ENCODE measurements around the gene TRIO. TPM values are rescaled to one million over a fixed set of nuclear protein-coding genes. Genes with fewer than 3 reads are reported as not detected.

Gene TRIO
- total RNA-seq, 1 experiment from 2014 or later, result 99.8 TPM

GRCh38 chr5:14481349-14481748 is 338.2 kb downstream of the TRIO start:
- Histone ChIP-seq H3K9me3 (ENCODE audit: low read depth, low read length, poor library complexity, severe bottlenecking) (no peaks in the 10 kb centered on the region), H3K27ac (ENCODE audit: low read depth, low read length, poor library complexity, severe bottlenecking) (no peak overlapping the region), H3K4me1 (ENCODE audit: insufficient read depth, low read length, poor library complexity, severe bottlenecking) (no peaks in the 10 kb centered on the region), H3K4me3 (ENCODE audit: low read depth, low read length, poor library complexity, severe bottlenecking) (no peak overlapping the region), H3K27me3 (replicated peaks; ENCODE audit: insufficient read depth, low read depth, low read length, poor library complexity) (no peaks in the 10 kb centered on the region), H3K36me3 (ENCODE audit: insufficient read depth, low read length, poor library complexity, severe bottlenecking) (peaks cover 29% of the 10 kb centered on the region)
- no TSS peak for BruUV-seq (replicated peaks)
- TF ChIP-seq, protein P1, sequence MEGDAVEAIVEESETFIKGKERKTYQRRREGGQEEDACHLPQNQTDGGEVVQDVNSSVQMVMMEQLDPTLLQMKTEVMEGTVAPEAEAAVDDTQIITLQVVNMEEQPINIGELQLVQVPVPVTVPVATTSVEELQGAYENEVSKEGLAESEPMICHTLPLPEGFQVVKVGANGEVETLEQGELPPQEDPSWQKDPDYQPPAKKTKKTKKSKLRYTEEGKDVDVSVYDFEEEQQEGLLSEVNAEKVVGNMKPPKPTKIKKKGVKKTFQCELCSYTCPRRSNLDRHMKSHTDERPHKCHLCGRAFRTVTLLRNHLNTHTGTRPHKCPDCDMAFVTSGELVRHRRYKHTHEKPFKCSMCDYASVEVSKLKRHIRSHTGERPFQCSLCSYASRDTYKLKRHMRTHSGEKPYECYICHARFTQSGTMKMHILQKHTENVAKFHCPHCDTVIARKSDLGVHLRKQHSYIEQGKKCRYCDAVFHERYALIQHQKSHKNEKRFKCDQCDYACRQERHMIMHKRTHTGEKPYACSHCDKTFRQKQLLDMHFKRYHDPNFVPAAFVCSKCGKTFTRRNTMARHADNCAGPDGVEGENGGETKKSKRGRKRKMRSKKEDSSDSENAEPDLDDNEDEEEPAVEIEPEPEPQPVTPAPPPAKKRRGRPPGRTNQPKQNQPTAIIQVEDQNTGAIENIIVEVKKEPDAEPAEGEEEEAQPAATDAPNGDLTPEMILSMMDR (conservative IDR thresholded peaks at IDR 0.05; ENCODE audit: low read depth, low read length), result no peak
- no peak for TF ChIP-seq EZH2 (IDR thresholded peaks at IDR 0.05; ENCODE audit: borderline replicate concordance, low read depth, low read length, poor library complexity, severe bottlenecking)
- intact Hi-C loops (cut with micrococcal nuclease; ENCODE audit: unreplicated experiment), result no loop called here
- ChIA-PET CTCF (no interaction called here), POLR2A (ENCODE audit: low non-redundant PET) (no interaction called here)
- no peak for DNase-seq (ENCODE audit: low spot score)

DNA sequence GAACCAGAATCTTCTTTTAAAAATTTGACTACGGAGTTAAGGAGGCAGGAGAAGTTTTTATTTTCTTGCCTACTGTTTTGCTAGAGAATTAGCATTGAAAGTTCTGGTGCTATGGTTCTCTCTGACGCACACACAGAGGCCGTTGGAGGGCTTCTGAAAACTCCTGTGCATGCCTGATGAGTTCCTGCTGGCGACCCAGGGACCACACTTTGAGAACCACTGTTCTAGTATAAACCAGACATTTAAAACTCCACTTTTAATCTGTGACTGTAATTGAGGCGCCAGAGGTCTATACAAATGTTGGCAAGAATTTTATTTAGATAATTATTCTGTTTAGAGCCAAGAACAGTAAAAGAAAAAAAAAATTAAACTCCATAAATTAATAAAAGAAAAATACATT is 338.9 kb downstream of the TRIO start:
- intact Hi-C loops (cut with micrococcal nuclease; ENCODE audit: unreplicated experiment), result no loop called here
- TF ChIP-seq, protein P1 (conservative IDR thresholded peaks at IDR 0.05; ENCODE audit: low read depth, low read length), result no peak
- ChIA-PET CTCF (no interaction called here), POLR2A (ENCODE audit: low non-redundant PET) (no interaction called here)
- BruUV-seq (replicated peaks), result no TSS peak
- DNase-seq (ENCODE audit: low spot score), result no peak
- Histone ChIP-seq H3K27ac (ENCODE audit: low read depth, low read length, poor library complexity, severe bottlenecking) (no peak overlapping the region), H3K4me3 (ENCODE audit: low read depth, low read length, poor library complexity, severe bottlenecking) (no peak overlapping the region), H3K9me3 (ENCODE audit: low read depth, low read length, poor library complexity, severe bottlenecking) (no peaks in the 10 kb centered on the region), H3K4me1 (ENCODE audit: insufficient read depth, low read length, poor library complexity, severe bottlenecking) (no peaks in the 10 kb centered on the region), H3K36me3 (ENCODE audit: insufficient read depth, low read length, poor library complexity, severe bottlenecking) (peaks cover 28% of the 10 kb centered on the region), H3K27me3 (replicated peaks; ENCODE audit: insufficient read depth, low read depth, low read length, poor library complexity) (no peaks in the 10 kb centered on the region)

GRCh38 chr5:14483504-14484157 is 340.5 kb downstream of the TRIO start:
- DNase-seq (ENCODE audit: low spot score), result no peak
- ChIA-PET CTCF (no interaction called here), POLR2A (ENCODE audit: low non-redundant PET) (no interaction called here)
- no peaks in the 10 kb centered on the region for H3K4me1 ChIP-seq (ENCODE audit: insufficient read depth, low read length, poor library complexity, severe bottlenecking)
- no peak overlapping the region for H3K4me3 ChIP-seq (ENCODE audit: low read depth, low read length, poor library complexity, severe bottlenecking)
- no peak for TF ChIP-seq EZH2 (IDR thresholded peaks at IDR 0.05; ENCODE audit: borderline replicate concordance, low read depth, low read length, poor library complexity, severe bottlenecking)
- TF ChIP-seq, protein P1 (conservative IDR thresholded peaks at IDR 0.05; ENCODE audit: low read depth, low read length), result no peak
- H3K27me3 ChIP-seq (replicated peaks; ENCODE audit: insufficient read depth, low read depth, low read length, poor library complexity), result no peaks in the 10 kb centered on the region
- H3K27ac ChIP-seq (ENCODE audit: low read depth, low read length, poor library complexity, severe bottlenecking), result no peak overlapping the region
- H3K9me3 ChIP-seq (ENCODE audit: low read depth, low read length, poor library complexity, severe bottlenecking), result no peaks in the 10 kb centered on the region
- intact Hi-C loops (cut with micrococcal nuclease; ENCODE audit: unreplicated experiment), result no loop called here
- peaks cover 25% of the 10 kb centered on the region for H3K36me3 ChIP-seq (ENCODE audit: insufficient read depth, low read length, poor library complexity, severe bottlenecking)
- no TSS peak for BruUV-seq (replicated peaks)

All from A673 (cell line).